ENCODE measurements around the gene NTRK2. TPM values are rescaled to one million over a fixed set of nuclear protein-coding genes. Genes with fewer than 3 reads are reported as not detected.

NTRK2 gene
- total RNA-seq, 4 donors from 2014 or later: 2.6 to 8.5 (median 6.0) TPM

DNA sequence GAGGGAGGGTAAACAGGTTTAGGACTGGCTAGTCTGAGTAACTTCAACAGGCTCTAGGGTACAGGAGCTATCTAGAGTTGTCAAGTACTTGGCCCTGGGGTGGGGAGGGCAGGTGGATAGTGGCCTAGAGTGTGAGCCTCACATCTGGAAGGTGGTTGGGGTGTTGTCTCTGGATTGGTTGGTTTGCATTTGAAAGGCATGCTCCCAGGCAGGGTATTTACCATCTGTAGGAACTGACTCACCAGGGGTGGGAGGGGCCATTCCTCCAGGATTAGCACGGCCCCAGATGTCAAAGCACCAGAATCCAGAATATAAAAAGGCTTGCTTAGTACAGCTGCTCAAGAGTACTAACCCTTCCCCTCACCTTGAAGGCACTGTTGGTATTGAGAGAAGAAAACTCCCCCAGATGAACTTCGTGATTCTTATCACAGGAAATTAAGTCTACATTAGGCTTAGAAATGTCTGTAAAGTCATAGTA lies 193.3 kb downstream of the NTRK2 start:
- H3K27me3 ChIP-seq: no peaks in the 10 kb centered on the region
- H3K27ac ChIP-seq: no peak overlapping the region
- 31 to 83% methylated on average over 1 to 2 of the region's 2 CpGs for WGBS, 2 donors (ENCODE audit: low coverage in 1 of 2)
- TF ChIP-seq POLR2AphosphoS5 (IDR thresholded peaks at IDR 0.05) (no peak), EP300 (IDR thresholded peaks at IDR 0.05) (no peak), POLR2A (IDR thresholded peaks at IDR 0.05) (no peak)
- TF ChIP-seq, protein P1, sequence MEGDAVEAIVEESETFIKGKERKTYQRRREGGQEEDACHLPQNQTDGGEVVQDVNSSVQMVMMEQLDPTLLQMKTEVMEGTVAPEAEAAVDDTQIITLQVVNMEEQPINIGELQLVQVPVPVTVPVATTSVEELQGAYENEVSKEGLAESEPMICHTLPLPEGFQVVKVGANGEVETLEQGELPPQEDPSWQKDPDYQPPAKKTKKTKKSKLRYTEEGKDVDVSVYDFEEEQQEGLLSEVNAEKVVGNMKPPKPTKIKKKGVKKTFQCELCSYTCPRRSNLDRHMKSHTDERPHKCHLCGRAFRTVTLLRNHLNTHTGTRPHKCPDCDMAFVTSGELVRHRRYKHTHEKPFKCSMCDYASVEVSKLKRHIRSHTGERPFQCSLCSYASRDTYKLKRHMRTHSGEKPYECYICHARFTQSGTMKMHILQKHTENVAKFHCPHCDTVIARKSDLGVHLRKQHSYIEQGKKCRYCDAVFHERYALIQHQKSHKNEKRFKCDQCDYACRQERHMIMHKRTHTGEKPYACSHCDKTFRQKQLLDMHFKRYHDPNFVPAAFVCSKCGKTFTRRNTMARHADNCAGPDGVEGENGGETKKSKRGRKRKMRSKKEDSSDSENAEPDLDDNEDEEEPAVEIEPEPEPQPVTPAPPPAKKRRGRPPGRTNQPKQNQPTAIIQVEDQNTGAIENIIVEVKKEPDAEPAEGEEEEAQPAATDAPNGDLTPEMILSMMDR (IDR thresholded peaks at IDR 0.05): no peak
- H3K4me3 ChIP-seq: no peak overlapping the region
- no peaks in the 10 kb centered on the region for H3K9me3 ChIP-seq
- ATAC-seq: no peak
- H3K4me1 ChIP-seq: peaks cover 0 to 8% (median 0%) of the 10 kb centered on the region in 3 donors
- H3K36me3 ChIP-seq: no peaks in the 10 kb centered on the region

DNA sequence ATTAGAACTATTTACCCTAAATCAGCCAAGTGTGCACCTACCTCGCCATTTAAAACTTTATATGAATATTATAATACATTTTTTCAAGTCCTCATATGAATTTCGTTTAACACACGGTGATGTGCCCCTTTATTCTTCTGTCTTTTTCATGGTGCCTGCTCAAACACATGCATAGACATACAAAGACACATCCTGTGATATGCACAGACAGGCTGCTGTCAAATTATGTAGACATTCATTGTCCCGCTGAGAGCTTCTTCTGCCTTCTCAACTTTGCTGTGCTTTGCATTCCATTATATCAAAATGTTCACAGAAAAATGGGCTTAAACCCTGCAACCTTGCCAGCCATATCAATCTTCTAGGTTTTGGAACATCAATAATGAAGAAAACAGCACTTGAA lies 193.8 kb downstream of the NTRK2 start:
- TF ChIP-seq POLR2A (IDR thresholded peaks at IDR 0.05) (no peak), EP300 (IDR thresholded peaks at IDR 0.05) (no peak), POLR2AphosphoS5 (IDR thresholded peaks at IDR 0.05) (no peak)
- TF ChIP-seq, protein P1 (IDR thresholded peaks at IDR 0.05): no peak
- no peak for ATAC-seq
- Histone ChIP-seq H3K36me3 (no peaks in the 10 kb centered on the region), H3K27ac (no peak overlapping the region), H3K4me3 (no peak overlapping the region), H3K27me3 (no peaks in the 10 kb centered on the region), H3K9me3 (no peaks in the 10 kb centered on the region), H3K4me1 (peaks cover 0 to 3% (median 0%) of the 10 kb centered on the region in 3 donors)
- WGBS, 2 donors (ENCODE audit: low coverage in 1 of 2): 86 to 92% methylated on average over 4 of the region's 4 CpGs

DNA sequence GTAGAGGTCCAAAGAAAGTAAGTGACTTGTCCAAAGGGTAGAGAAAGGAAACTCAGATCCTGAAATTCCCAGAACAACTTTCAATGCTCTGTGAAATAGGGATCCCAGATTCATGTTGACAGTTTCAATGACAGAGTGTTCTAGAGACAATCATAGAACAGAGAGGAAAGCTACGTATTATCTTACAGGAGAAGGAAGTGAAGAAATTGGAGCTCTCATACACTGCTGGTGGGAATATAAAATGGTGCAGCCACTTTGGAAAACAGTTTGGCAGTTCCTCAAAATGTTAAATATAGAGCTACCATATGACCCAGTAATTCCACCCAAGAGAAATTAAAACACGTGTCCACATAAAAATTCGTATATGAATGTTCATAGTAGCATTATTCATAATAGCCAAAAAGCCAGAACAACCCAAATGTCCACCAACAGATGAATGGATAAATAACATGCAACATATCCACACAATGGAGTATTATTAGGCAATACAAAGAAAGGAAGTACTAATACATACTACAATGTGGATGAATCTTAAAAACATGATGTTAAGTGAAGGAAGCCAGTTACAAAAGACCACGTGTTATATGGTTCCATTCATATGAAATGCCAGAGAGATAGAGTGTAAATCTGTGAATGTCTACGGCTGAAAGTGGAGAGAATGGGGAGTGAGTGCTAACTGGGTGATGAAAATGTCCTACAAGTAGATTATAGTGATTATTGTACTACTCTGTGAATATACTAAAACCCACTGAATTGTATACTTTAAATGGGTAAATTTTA lies 197.1 kb downstream of the NTRK2 start:
- 67 to 72% methylated on average over 5 of the region's 5 CpGs for WGBS, 2 donors (ENCODE audit: low coverage in 1 of 2)
- Histone ChIP-seq H3K36me3 (no peaks in the 10 kb centered on the region), H3K9me3 (no peaks in the 10 kb centered on the region), H3K4me3 (no peak overlapping the region), H3K4me1 (no peaks in the 10 kb centered on the region), H3K27me3 (no peaks in the 10 kb centered on the region), H3K27ac (no peak overlapping the region)
- TF ChIP-seq EP300 (IDR thresholded peaks at IDR 0.05) (no peak), POLR2A (IDR thresholded peaks at IDR 0.05) (no peak), POLR2AphosphoS5 (IDR thresholded peaks at IDR 0.05) (no peak)
- TF ChIP-seq, protein P1 (IDR thresholded peaks at IDR 0.05): no peak
- no peak for ATAC-seq

DNA sequence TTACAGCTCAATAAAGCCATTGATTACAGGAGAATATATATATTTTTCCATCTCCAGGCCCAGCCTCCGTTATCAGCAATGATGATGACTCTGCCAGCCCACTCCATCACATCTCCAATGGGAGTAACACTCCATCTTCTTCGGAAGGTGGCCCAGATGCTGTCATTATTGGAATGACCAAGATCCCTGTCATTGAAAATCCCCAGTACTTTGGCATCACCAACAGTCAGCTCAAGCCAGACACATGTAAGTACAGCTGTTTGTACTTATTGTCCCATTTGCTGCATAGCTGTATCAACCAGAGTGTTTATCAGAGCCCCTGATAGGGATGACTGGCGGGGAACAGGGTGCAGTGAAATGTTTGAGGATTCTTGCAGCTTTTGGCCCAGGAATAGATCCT lies 197.7 kb downstream of the NTRK2 start:
- no peaks in the 10 kb centered on the region for H3K27me3 ChIP-seq
- no peak for ATAC-seq
- 86 to 100% methylated on average over 1 to 3 of the region's 3 CpGs for WGBS, 2 donors (ENCODE audit: low coverage in 1 of 2)

More for the DNA sequence above, 197.7 kb downstream of the NTRK2 start:
- H3K4me3 ChIP-seq: no peak overlapping the region
- TF ChIP-seq POLR2A (IDR thresholded peaks at IDR 0.05) (no peak), EP300 (IDR thresholded peaks at IDR 0.05) (no peak), POLR2AphosphoS5 (IDR thresholded peaks at IDR 0.05) (no peak)
- TF ChIP-seq, protein P1 (IDR thresholded peaks at IDR 0.05): no peak
- no peak overlapping the region for H3K27ac ChIP-seq
- H3K4me1 ChIP-seq: no peaks in the 10 kb centered on the region
- H3K9me3 ChIP-seq: no peaks in the 10 kb centered on the region
- H3K36me3 ChIP-seq: no peaks in the 10 kb centered on the region

Data from gastroesophageal sphincter (tissue), 4 donors.